K562 (cell line): ENCODE measurements around the gene FAM174C. TPM values are rescaled to one million over a fixed set of nuclear protein-coding genes. Genes with fewer than 3 reads are reported as not detected.

Experiments used
- AFF4 ChIP-seq: sonication (generic); formaldehyde crosslinking; IDR thresholded peaks from 2 replicates; pipeline ENCODE4 v1.8.0; 2023; ENCODE audit warnings: mild to moderate bottlenecking, missing genetic modification reagents
- EZH2 ChIP-seq: IDR thresholded peaks from 2 replicates; pipeline ENCODE4 v1.6.1; 2012; ENCODE audit warnings: low read depth, mild to moderate bottlenecking, inconsistent platforms, low read length, borderline replicate concordance
- GMEB1 ChIP-seq: fragments of 250-450 bp; sonication (Bioruptor Pico); IDR thresholded peaks from 2 replicates; pipeline ENCODE4 v1.4.0; 2020; ENCODE audit warnings: mild to moderate bottlenecking
- HNRNPK ChIP-seq: fragments of 200-400 bp; formaldehyde crosslinking; IDR thresholded peaks from one replicate; pipeline ENCODE4 v1.6.1; 2018; ENCODE audit warnings: mild to moderate bottlenecking, low read depth, low read length; ENCODE audit not compliant: poor library complexity, severe bottlenecking
- HOXB6 ChIP-seq: fragments of 250-450 bp; sonication (Bioruptor Pico); IDR thresholded peaks from 2 replicates; pipeline ENCODE4 v1.5.1; 2022; ENCODE audit warnings: mild to moderate bottlenecking, borderline replicate concordance
- IRF2 ChIP-seq: sonication (generic); formaldehyde crosslinking; IDR thresholded peaks from 2 replicates; pipeline ENCODE4 v1.8.1; 2022; ENCODE audit warnings: mild to moderate bottlenecking, missing genetic modification reagents
- LARP7 ChIP-seq: fragments of 450-650 bp; IDR thresholded peaks from 2 replicates; pipeline ENCODE4 v1.6.1; 2016
- STAT5A ChIP-seq: IDR thresholded peaks from 2 replicates; pipeline ENCODE4 v1.6.1; 2012; ENCODE audit warnings: low read length, inconsistent platforms, borderline replicate concordance
- TSC22D4 ChIP-seq: fragments of 450-650 bp; IDR thresholded peaks from 2 replicates; pipeline ENCODE4 v1.6.1; 2016; ENCODE audit warnings: missing genetic modification characterization, missing biosample characterization, control low read depth
- VEZF1 ChIP-seq: fragments of 200-800 bp; sonication (Bioruptor generic); IDR thresholded peaks from 2 replicates; pipeline ENCODE4 v1.6.1; 2017; ENCODE audit warnings: missing genetic modification characterization, missing compliant biosample characterization
- ZFP36 ChIP-seq: fragments of 150-350 bp; IDR thresholded peaks from 2 replicates; pipeline ENCODE4 v1.6.1; 2018; ENCODE audit warnings: low read length, low read depth; ENCODE audit not compliant: partially characterized antibody
- ZNF398 ChIP-seq: fragments of 250-450 bp; sonication (Bioruptor Pico); IDR thresholded peaks from 2 replicates; pipeline ENCODE4 v1.8.0; 2021; ENCODE audit warnings: moderate library complexity, mild to moderate bottlenecking, inconsistent platforms
- ZNF740 ChIP-seq, 3 experiments: fragments of 200-800 bp in 1 of 3; sonication (Bioruptor generic) in 1 of 3; sonication (generic) in 1 of 3; formaldehyde crosslinking in 1 of 3; IDR thresholded peaks; 2 replicates each; pipeline versions ENCODE4 v1.6.1 to v1.8.0; 2016 to 2022; ENCODE audit warnings: mild to moderate bottlenecking in 2 of 3, missing compliant biosample characterization in 2 of 3, missing genetic modification characterization in 2 of 3, missing genetic modification reagents in 1 of 3
- polyA plus RNA-seq, 8 experiments: library from polyadenylated mRNA; depleted of rRNA in 4 of 8; stranded (reverse) in 5 of 8; unstranded in 3 of 8; fragments of >200 nt; fragmentation: Nextera tagmentation in 2 of 8; fragmentation: Illumina TruSeq in 1 of 8; extraction: Ambion mirVana in 2 of 8; extraction: Trizol in 1 of 8; gene quantifications; 2 replicates each; pipeline versions ENCODE4 v1.2.1 to v1.2.3, GENCODE V29; 2011 to 2014; ENCODE audit warnings: inconsistent platforms in 1 of 8, missing spikeins in 1 of 8
- total RNA-seq, 7 experiments: library from RNA; depleted of rRNA in 6 of 7; stranded (reverse); fragments of >200 nt in 6 of 7; fragmentation: Illumina TruSeq in 2 of 7; extraction: Trizol in 2 of 7; gene quantifications; 2 replicates each; pipeline versions ENCODE4 v1.2.1 to v1.2.3, GENCODE V29; 2011 to 2021; ENCODE audit warnings: low replicate concordance in 1 of 7
- TF ChIP-seq, protein P1 (sequence below): fragments of 450-650 bp; formaldehyde crosslinking; IDR thresholded peaks from 2 replicates; pipeline ENCODE4 v1.4.0; 2020; ENCODE audit warnings: mild to moderate bottlenecking, moderate library complexity

Gene FAM174C
- total and polyA plus RNA-seq, 9 of the 15 experiments (the other 6 are each of a cell fraction or from before 2014, with no cell fraction given), result 0.66 to 89.6 (median 20.3) TPM

GRCh38 chr19:1275260-1275975, at the start of gene FAM174C (continued):
- TF ChIP-seq GMEB1 (peak; percentile 81), HNRNPK (no peak), TSC22D4 (tag) (no peak), ZNF398 (CRISPR knock-in tag) (no peak), HOXB6 (CRISPR knock-in tag) (no peak), AFF4 (no peak; the same call in none of the 2 replicates), IRF2 (no peak), VEZF1 (peak; percentile 95), LARP7 (no peak), STAT5A (no peak), EZH2 (no peak), ZNF740 (CRISPR knock-in tag; IDR thresholded peaks at IDR 0.05) (no peak), ZNF740 (tag; IDR thresholded peaks at IDR 0.05) (no peak), ZFP36 (no peak)
- TF ChIP-seq, protein P1, sequence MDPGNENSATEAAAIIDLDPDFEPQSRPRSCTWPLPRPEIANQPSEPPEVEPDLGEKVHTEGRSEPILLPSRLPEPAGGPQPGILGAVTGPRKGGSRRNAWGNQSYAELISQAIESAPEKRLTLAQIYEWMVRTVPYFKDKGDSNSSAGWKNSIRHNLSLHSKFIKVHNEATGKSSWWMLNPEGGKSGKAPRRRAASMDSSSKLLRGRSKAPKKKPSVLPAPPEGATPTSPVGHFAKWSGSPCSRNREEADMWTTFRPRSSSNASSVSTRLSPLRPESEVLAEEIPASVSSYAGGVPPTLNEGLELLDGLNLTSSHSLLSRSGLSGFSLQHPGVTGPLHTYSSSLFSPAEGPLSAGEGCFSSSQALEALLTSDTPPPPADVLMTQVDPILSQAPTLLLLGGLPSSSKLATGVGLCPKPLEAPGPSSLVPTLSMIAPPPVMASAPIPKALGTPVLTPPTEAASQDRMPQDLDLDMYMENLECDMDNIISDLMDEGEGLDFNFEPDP (CRISPR knock-in tag), result no peak
